ENCODE measurements around the gene SMAD5.
A peak's percentile ranks its signal among the peaks of the same experiment; 100 is the strongest.

SMAD5 gene

DNA sequence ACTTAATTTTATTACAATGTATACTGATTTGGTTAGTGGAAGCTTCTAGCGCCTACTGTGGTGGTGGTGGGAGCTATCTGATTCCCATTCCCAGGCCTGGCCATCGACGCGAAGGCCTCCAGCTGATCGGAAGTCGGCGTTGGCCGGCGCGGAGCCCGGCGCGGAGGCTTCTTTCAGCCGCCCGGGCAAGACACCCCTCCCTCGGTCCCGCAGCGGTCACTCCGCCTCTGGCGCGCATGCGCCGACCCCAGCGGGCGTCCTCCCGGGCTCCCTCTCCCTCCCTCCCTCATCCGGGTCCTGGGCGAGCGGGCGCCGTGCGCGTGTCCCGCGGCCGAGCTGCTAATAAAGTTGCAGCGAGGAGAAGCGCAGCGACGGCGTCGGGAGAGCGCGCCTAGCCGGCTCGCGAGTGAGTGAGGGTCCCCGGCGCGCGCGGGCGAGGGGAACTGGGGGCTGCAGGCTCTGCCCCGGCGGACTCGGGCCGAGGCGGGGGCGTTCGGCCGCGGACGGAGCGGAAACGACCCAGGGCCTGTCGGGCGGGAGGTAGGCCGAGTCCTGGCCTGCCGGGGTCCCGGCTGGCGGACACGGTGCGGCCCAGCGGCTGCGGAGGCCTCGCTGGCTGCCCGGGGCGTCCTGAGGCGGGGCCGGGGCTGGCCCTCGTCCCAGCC is at the start of gene SMAD5:
TSS of gene SMAD5 (plus strand) at position 289 of the 665 bp plus-strand sequence. CDS start 20,916 bp downstream, outside the sequence.
- peak; percentile 62 for DNase-seq (ENCODE audit: low read depth)

- DNase-seq (ENCODE audit: low read depth), result no peak
Observed at GRCh38 chr5:136084698-136085097, 47.9 kb upstream of the SMAD5 start.

DNA sequence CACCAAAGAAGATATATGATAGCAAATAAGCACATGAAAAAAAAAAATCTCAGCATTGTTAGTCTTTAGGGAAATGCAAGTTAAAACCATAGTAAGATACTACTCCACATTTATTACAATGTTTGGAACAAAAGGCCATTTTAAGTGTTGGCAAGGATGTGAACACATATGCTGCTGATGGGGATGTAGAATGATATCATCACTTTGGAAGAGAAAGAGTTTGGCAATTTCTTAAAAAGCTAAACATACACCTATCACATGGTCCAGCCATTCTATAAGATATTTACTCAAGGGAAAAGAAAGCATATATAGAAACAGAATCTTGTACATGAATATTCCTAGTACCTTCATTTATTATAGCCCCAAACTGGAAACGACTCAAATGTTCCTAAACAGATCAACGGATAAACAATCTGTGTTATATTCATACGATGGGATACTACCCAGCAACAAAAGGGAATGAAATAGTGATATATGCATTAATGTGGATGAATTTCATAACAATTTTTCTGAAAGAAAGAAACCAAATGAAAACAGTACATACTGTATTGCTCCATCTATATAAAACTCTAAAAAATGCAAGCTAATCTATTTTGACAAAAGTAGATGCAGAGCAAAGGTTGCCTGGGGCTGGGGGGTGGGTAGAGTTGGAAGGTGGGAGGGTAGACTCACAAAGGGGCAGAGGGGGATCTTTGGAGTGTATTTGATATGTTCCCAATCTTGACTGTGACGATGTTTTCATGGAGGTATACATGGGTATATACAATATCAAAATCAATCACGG is 45.7 kb upstream of the SMAD5 start:
- DNase-seq (ENCODE audit: low read depth), result no peak

- DNase-seq (ENCODE audit: low read depth), result no peak
Observed at GRCh38 chr5:136087961-136088871, 44.4 kb upstream of the SMAD5 start.

- no peak for DNase-seq (ENCODE audit: low read depth)
Observed at GRCh38 chr5:136089791-136090190, 42.9 kb upstream of the SMAD5 start.

DNA sequence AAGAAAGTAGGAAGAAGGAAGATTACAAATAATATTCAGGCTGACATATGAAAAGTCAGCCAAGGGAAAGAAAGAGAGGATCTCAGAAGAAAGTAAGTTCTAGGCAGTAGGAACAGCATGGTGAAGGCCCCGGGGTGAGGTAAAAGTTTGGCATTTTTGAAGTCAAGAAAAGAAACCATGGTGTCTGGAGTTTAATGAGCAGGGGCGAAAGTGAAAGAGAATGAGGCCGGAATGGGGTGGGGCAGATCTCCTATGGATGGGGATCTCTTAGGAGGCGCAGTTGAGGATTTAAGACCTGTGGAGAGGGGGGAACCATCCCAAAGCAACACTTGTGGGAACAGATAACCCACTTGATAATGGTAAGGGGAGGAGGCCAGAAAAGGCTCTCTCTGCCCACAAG is 42.3 kb upstream of the SMAD5 start:
- no peak for DNase-seq (ENCODE audit: low read depth)

DNA sequence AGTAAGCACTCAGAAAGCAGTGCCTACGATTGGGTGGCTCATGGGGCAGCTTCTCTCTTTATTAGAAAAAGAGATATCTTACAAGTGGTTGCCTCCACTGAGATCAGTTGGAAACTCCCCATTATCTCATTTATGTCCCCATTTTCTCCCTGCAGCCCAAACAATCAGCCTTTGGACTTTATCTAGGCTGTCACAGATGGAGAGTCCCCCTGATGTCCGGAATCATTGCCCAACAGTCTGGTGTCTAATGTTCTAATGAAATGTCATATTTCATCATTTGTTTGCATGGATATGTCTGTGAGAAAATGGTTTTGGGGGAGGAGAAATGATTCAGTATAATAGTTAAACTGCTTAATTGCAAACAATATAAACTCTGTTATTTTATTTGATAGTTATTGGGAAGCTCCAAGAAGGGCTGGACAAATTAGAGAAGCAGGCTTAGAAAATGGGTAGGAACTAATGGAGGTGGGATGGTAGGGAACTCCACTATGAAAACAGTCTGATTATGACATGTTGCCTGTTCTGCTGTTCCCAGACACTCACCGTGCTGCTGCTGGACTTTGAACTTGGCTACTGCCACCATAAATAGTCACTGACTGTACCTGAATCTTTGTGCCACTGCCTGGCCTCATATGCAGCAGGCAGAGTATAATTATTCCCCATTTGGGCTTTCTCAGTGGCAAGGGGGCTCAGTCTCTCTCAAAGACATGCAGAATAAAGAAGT is 38.3 kb upstream of the SMAD5 start:
- DNase-seq (ENCODE audit: low read depth), result no peak

DNA sequence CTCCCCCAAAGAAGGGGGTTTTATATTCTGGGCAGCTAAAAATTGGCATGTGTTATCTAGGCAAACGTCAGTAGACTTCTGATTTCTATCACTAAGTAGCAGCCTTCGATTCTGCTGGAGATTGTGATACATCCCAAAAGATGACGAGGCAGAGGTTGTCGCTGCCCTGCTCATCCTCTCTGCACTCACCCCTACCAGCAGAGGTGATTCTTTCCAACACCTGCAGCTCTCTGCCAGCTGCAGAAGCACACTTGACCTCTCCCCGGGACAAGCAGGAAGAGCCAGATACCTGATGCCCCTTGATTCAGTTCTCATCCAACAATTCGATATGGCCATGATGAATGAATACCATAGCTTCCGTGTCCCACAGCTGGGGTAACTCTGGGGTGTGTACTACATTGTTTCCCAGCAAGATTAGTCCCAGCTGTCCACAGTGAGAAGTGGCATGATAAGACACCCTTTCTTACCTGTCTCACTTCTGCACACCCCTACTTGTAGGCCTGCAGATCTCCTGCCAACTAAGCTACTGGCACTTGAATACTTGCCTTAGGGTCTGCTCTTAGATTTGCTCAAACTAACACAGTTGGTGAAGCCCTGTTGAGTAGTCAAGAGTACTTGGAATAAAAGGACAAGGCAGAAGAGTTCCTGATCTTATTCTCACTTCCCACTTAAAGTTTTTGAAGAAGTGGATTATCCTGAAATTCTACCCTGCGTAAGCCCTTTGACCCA is 37.6 kb upstream of the SMAD5 start:
- DNase-seq (ENCODE audit: low read depth), result no peak

DNA sequence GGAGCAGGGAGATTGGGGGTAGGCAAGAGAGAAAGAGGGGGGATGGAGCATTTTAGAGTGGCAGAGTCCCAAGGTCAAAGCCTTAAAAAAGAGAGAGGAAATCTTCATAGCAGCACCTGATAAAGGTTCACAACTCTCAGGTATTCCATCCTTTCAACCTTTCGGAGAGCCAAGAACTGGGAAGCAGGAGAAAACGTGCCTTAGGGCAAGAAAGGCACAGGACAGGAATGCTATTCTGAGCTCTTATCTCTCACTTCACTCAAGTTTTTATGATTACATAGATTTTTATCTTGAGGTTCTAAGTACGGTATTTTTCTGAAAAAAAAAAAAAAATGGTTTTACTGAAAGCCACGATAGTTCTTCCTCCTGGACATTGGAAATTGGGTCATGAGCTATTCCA is 34.5 kb upstream of the SMAD5 start:
- no peak for DNase-seq (ENCODE audit: low read depth)

DNA sequence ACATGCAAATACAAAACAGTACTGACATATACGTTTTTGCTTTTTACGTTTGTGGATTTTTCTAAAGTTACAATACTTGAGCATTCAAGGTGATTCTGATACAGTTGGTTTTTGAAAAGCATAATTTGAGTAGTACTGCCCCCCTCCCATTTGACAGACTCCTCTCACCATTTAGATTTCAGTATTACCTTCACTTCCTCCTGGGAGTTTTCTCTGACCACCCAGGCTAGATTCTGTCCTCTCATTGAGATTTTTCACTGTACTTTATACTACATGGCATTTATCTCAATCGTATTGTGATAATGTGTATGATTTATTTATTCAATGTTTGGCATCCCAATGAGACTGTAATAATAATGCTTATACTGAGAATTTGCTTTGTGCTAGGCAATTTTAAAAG is 32.8 kb upstream of the SMAD5 start:
- no peak for DNase-seq (ENCODE audit: low read depth)

GRCh38 chr5:136101884-136102283 is 30.8 kb upstream of the SMAD5 start:
- DNase-seq (ENCODE audit: low read depth), result no peak

GRCh38 chr5:136103118-136103517 is 29.5 kb upstream of the SMAD5 start:
- no peak for DNase-seq (ENCODE audit: low read depth)

DNA sequence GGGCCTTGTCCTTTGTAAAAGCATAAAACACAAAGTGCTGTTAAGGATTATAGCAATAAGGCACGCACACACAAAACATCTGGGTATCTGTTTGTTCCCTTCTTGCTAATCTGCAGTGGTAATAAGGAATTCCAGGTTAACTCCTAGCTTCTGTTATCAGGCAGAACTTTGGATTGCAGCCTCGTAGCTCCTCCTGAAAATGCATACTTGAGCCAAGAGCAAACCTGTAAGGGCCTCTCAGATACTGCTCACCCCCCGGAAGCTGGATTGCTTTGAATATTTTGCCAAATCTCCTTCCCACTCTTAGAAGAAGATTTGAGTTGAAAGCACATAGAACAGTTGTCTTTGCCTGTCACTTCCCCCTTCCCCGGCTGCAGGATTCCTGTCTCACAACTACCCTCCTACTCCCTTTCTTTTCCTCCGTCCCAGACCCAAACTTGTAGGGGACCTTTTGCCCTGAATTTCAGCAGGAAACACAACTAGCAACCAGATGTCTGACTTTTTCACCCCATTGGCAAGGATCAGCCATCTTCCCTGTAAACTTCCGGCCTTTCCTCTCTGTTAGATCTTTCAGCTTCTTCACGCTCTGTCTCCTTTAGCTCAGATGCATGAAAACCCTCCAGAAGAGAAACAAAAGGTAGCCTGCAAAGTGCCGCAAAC is 28.2 kb upstream of the SMAD5 start:
- no peak for DNase-seq (ENCODE audit: low read depth)

DNA sequence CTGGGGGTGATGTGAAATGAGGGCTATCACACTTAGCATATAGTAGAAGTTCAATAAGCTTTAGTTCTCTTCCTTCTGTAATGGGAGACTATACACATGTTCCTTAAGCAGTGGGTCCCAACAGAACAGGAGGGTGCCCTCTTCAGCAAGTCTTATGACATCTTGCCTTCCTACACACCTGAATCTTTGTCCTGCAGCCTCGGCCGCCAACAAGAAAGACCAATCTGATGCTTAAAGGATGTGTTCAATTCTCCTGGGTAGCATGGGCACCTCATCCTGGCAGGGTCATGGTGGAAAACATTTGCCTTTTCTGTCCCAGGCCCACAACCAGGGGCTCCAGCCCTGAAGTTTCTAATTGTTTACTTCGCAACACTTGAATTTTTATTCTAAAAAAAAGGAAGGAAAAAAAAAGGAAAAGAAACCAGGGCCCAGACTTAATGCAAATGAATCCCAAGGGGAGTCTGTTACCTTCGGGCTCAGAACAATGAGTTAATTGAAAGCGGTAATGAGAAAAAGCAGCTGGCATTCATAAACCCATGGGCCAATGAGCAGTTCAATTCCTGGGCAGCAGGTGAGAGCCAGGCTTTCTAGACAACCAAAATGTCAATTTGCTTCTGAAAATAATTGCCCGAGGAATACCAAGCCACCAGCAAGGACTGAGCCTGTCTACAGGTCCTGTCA is 26.2 kb upstream of the SMAD5 start:
- DNase-seq (ENCODE audit: low read depth), result no peak

GRCh38 chr5:136108180-136108611 is 24.4 kb upstream of the SMAD5 start:
- no peak for DNase-seq (ENCODE audit: low read depth)

DNA sequence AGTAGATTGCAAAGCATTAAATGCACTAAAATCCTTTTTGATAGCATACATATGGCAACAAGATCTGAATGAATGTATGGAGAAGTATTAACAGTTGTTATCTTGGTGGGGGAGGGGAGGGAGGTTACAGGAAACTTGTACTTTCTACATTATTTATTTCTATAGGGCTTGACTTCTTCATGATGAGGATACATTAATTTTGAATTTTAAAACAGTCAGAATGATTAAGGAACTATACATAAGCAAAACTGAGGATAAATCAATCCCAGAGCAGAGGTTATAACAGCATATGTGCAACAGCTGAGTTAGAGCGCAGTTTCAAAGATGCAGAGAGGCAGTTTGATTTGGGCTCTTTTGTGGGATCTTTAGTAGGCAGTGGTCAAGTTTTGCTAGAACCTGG is 23.9 kb upstream of the SMAD5 start:
- no peak for DNase-seq (ENCODE audit: low read depth)

DNA sequence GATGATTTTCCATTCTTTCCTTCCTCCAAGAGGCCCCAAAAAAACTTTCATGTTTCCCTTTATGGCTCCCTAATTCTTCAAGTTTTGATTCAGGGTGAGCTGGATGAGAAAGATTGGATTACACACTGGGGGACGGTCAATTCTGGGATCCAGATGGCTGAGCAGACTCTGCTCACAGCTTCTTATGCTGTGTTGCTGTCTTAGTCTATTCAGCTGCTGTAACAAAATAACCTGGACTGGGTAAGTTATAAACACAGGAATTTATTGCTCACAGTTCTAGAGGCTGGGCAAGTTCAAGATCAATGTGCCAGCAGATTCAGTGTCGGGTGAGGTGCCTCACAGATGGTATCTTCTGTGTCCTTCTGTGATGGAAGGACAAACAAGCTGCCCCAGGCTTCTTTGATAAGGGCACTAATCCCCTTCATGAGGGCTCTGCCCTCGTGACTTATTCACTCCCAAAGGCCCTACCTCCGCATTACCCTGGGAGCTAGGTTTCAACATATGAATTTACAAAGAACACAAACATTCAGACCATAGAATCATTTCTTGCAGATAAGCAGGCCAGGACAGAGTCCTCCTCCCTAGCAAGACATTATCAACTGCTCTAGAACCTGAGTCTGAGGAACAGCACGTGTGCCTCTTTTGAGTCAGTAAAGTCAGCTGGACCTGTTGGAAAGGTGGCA is 23.1 kb upstream of the SMAD5 start:
- DNase-seq (ENCODE audit: low read depth), result no peak

DNA sequence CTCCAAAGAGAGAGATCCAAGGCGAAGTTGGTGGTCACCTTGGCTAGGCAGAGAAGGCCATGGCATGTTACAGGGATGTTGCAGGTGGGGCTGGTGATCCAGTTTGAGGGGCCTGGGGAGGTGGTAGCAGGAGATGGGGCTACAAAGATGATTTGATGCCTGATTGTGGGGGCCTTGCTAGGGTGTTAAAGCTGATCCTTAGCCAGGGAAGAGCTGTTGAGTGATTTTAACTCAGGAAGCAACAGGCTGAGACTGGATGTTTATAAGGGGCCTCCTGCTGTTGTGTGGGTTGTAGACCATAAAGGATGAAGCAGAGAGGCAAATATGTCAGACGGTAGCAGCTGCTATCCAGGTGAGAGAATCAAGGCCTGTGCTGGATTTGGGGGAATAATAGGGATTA is 19.0 kb upstream of the SMAD5 start:
- no peak for DNase-seq (ENCODE audit: low read depth)

- no peak for DNase-seq (ENCODE audit: low read depth)
Observed at GRCh38 chr5:136114414-136115125, 18.1 kb upstream of the SMAD5 start.
